ENCODE data around the gene CFAP299. TPM values are rescaled to one million over a fixed set of nuclear protein-coding genes. Genes with fewer than 3 reads are reported as not detected.

Gene CFAP299
- total and polyA plus RNA-seq, 2 of the 13 experiments (the other 11 are each of a cell fraction or from before 2014, with no cell fraction given), result not detected

DNA sequence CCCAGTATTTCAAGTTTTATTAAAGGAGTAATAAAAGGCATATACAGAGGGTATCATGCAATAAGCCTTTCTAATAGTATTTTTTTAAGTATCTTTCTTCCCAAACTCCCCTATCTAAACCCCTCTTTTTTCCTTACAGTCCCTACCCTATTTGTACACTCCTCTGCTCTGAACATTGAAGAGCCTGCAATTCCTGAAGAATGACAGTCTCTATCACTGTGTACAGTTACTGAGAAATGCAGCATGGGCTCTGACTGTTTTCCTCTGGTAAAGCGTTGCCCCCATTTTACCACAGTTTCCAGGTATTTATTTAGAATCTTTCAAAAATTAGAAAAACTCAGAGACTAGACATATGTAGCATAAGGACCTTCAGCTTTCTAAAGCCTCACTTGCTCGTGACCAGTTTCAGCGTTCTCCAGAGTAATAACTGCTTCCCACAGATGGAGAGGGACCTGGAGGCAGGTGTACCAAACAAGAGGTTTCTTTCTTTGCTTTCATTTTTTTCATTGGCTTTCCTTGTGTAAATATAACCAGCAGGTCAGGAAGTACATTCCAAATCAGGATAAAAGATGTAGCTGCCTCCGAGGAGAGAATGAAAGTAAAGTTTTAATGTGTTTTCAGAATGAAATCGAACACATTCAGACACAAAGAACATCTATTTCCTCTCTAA lies 230.8 kb downstream of the CFAP299 start:
- ATAC-seq (no peak), FAIRE-seq (no peak), DNase-seq (ENCODE audit: low spot score) (no peak)
- H3K4me3 ChIP-seq (replicated peaks in 1 of 3; ENCODE audit: insufficient read depth in 1 of 3, low read depth in 2 of 3, low read length in 3 of 3), result no peak overlapping the region
- H3K4me1 ChIP-seq (ENCODE audit: insufficient read depth, low read length), result no peaks in the 10 kb centered on the region
- H3K79me2 ChIP-seq (ENCODE audit: insufficient read depth, low read length), result no peaks in the 10 kb centered on the region
- intact Hi-C loops (cut with micrococcal nuclease; ENCODE audit: unreplicated experiment), result no loop called here
- TF ChIP-seq, protein P1, sequence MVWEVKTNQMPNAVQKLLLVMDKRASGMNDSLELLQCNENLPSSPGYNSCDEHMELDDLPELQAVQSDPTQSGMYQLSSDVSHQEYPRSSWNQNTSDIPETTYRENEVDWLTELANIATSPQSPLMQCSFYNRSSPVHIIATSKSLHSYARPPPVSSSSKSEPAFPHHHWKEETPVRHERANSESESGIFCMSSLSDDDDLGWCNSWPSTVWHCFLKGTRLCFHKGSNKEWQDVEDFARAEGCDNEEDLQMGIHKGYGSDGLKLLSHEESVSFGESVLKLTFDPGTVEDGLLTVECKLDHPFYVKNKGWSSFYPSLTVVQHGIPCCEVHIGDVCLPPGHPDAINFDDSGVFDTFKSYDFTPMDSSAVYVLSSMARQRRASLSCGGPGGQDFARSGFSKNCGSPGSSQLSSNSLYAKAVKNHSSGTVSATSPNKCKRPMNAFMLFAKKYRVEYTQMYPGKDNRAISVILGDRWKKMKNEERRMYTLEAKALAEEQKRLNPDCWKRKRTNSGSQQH (CRISPR knock-in tag; IDR thresholded peaks at IDR 0.05; ENCODE audit: low read depth), result no peak
- no peak for TF ChIP-seq MEF2D (CRISPR knock-in tag; IDR thresholded peaks at IDR 0.05)
- TF ChIP-seq RFX1 (IDR thresholded peaks at IDR 0.05), result no peak
- TF ChIP-seq ADNP (CRISPR knock-in tag; IDR thresholded peaks at IDR 0.05), result no peak
- no peak for TF ChIP-seq ZNF282 (IDR thresholded peaks at IDR 0.05; ENCODE audit: partially characterized antibody)
- no peak for TF ChIP-seq ZNF30 (CRISPR knock-in tag; IDR thresholded peaks at IDR 0.05)
- no peak for TF ChIP-seq ZNF264 (CRISPR knock-in tag; IDR thresholded peaks at IDR 0.05)
- TF ChIP-seq CBFB (CRISPR knock-in tag; IDR thresholded peaks at IDR 0.05), result no peak
- TF ChIP-seq KLF9 (CRISPR knock-in tag; IDR thresholded peaks at IDR 0.05; ENCODE audit: low read depth), result no peak
- TF ChIP-seq, protein P2, sequence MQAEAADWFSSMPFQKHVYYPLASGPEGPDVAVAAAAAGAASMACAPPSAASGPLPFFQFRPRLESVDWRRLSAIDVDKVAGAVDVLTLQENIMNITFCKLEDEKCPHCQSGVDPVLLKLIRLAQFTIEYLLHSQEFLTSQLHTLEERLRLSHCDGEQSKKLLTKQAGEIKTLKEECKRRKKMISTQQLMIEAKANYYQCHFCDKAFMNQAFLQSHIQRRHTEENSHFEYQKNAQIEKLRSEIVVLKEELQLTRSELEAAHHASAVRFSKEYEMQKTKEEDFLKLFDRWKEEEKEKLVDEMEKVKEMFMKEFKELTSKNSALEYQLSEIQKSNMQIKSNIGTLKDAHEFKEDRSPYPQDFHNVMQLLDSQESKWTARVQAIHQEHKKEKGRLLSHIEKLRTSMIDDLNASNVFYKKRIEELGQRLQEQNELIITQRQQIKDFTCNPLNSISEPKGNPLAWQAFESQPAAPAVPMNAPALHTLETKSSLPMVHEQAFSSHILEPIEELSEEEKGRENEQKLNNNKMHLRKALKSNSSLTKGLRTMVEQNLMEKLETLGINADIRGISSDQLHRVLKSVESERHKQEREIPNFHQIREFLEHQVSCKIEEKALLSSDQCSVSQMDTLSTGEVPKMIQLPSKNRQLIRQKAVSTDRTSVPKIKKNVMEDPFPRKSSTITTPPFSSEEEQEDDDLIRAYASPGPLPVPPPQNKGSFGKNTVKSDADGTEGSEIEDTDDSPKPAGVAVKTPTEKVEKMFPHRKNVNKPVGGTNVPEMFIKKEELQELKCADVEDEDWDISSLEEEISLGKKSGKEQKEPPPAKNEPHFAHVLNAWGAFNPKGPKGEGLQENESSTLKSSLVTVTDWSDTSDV (CRISPR knock-in tag; IDR thresholded peaks at IDR 0.05), result no peak
- no peak for TF ChIP-seq ZNF567 (CRISPR knock-in tag; IDR thresholded peaks at IDR 0.05; ENCODE audit: borderline replicate concordance)
- no peak for TF ChIP-seq FOXK1 (CRISPR knock-in tag; IDR thresholded peaks at IDR 0.05; ENCODE audit: borderline replicate concordance, low read depth)
- no TSS peak for BruUV-seq (replicated peaks)
- CTCF ChIA-PET (ENCODE audit: low intra/inter-chr PET ratio, low total read pairs), result no interaction called here
- H3K27me3 ChIP-seq (ENCODE audit: control insufficient read depth in 1 of 2, insufficient read depth in 2 of 2, low read length in 2 of 2), result no peaks in the 10 kb centered on the region
- POLR2A ChIA-PET, result no interaction called here
- H4K20me1 ChIP-seq (ENCODE audit: insufficient read depth, low read length), result no peaks in the 10 kb centered on the region
- no peaks in the 10 kb centered on the region for H3K36me3 ChIP-seq (replicated peaks in 1 of 2; ENCODE audit: control insufficient read depth in 1 of 2, insufficient read depth in 2 of 2, low read length in 2 of 2)
- no peak overlapping the region; the same call in 1 of the 2 replicates for H3K4me2 ChIP-seq (ENCODE audit: low read depth, low read length)
- WGBS (ENCODE audit: low lambda C conversion rate), result 2% methylated on average over 5 of the region's 5 CpGs
- no peak overlapping the region for H3K9ac ChIP-seq (ENCODE audit: insufficient read depth, low read depth, low read length)
- H3K9me3 ChIP-seq (ENCODE audit: low read length), result no peaks in the 10 kb centered on the region
- no peak overlapping the region for H3K27ac ChIP-seq (ENCODE audit: extremely low read length, insufficient read depth, low read length)
- H2AFZ ChIP-seq (ENCODE audit: low read length), result no peak overlapping the region
- in situ Hi-C loops (cut with HindIII; ENCODE audit: extremely low pct_ligation_motif_present, low pct_unique_long_range_greater_than_20kb), result no loop called here

All from HepG2 (cell line).